ENCODE results near the gene U2AF1L4.

DNA sequence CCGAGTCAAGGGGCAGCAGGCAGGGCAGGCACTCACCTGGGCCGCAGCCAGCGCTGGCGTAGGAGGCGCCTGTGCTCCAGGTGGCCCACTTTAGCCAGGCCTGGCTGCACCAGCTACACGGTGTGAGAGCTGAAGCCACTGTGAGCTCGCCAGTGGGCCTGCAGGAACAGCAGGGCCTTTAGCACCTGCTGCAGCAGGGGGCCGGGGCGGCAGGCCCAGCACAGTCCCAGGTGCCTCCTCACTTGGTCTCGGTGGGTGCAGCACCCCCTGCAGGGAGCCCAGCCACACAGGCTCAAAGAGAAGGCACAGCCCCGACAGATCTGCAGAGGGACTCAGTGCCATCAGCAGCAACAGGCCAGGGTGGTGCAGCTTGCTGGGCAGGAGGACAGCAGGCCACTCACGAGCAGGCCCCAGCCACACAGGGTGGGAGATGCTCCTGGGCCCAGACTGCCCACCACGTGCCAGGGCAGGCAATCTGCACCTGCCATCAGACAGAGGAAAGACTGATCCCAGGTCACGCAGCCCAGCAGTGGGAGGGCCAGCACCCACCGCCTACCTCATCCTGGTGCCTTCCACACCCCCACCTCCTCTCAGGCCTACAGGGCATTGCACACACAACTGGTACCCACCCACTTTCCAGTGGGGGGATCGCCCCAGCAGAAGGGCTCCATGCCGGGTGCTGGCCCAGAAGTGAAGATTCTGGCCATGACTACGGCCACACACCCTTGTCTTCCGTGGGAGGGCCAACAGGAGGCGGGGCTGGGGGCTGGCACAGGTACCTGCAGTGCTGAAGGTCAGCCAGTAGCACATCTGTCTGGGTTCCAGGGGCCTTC is 46.0 kb upstream of the U2AF1L4 start:
- TF ChIP-seq, protein P1, sequence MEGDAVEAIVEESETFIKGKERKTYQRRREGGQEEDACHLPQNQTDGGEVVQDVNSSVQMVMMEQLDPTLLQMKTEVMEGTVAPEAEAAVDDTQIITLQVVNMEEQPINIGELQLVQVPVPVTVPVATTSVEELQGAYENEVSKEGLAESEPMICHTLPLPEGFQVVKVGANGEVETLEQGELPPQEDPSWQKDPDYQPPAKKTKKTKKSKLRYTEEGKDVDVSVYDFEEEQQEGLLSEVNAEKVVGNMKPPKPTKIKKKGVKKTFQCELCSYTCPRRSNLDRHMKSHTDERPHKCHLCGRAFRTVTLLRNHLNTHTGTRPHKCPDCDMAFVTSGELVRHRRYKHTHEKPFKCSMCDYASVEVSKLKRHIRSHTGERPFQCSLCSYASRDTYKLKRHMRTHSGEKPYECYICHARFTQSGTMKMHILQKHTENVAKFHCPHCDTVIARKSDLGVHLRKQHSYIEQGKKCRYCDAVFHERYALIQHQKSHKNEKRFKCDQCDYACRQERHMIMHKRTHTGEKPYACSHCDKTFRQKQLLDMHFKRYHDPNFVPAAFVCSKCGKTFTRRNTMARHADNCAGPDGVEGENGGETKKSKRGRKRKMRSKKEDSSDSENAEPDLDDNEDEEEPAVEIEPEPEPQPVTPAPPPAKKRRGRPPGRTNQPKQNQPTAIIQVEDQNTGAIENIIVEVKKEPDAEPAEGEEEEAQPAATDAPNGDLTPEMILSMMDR (IDR thresholded peaks at IDR 0.05): no peak
- no peak for TF ChIP-seq POLR2A (IDR thresholded peaks at IDR 0.05)

All from body of pancreas (tissue), 4 donors.